Mesendoderm (in vitro differentiated cells): ENCODE measurements around the gene PI4KA.

ENCODE experiments used
- DNase-seq: peaks from one replicate; pipeline ENCODE4 v3.0.0; 2013
- H2AK5ac ChIP-seq: 2 replicates; pipeline ENCODE4 v1.6.1; 2013; ENCODE audit warnings: low read length, inconsistent platforms
- H2BK120ac ChIP-seq: 2 replicates; pipeline ENCODE4 v1.6.1; 2013; ENCODE audit warnings: low read depth, mild to moderate bottlenecking, low read length, moderate library complexity, mixed read lengths
- H2BK15ac ChIP-seq: replicated peaks from 2 replicates; pipeline ENCODE4 v1.6.1; 2013; ENCODE audit warnings: low read depth, mild to moderate bottlenecking, moderate library complexity
- H2BK5ac ChIP-seq: 2 replicates; pipeline ENCODE4 v1.6.1; 2013; ENCODE audit warnings: low read length, inconsistent platforms
- H3K18ac ChIP-seq: 2 replicates; pipeline ENCODE4 v1.6.1; 2013; ENCODE audit warnings: mild to moderate bottlenecking, low read length, mixed read lengths
- H3K23ac ChIP-seq: one replicate; pipeline ENCODE4 v1.6.1; 2013; ENCODE audit warnings: low read length
- H3K27ac ChIP-seq: 2 replicates; pipeline ENCODE4 v1.5.1; 2013; ENCODE audit warnings: low read depth, mild to moderate bottlenecking, inconsistent platforms, low read length, moderate library complexity
- H3K27me3 ChIP-seq: 2 replicates; pipeline ENCODE4 v1.6.1; 2013; ENCODE audit warnings: low read length, control low read depth, mild to moderate bottlenecking, inconsistent platforms; ENCODE audit not compliant: insufficient read depth, poor library complexity
- H3K36me3 ChIP-seq: 2 replicates; pipeline ENCODE4 v1.6.1; 2013; ENCODE audit warnings: low read length, inconsistent platforms; ENCODE audit not compliant: control insufficient read depth, insufficient read depth
- H3K4ac ChIP-seq: one replicate; pipeline ENCODE4 v1.6.1; 2013; ENCODE audit warnings: low read depth, mild to moderate bottlenecking, low read length, moderate library complexity
- H3K4me1 ChIP-seq: 2 replicates; pipeline ENCODE4 v1.6.1; 2013; ENCODE audit warnings: low read depth, low read length, inconsistent platforms; ENCODE audit not compliant: control insufficient read depth
- H3K4me2 ChIP-seq: 2 replicates; pipeline ENCODE4 v1.6.1; 2013; ENCODE audit warnings: low read length
- H3K4me3 ChIP-seq: 2 replicates; pipeline ENCODE4 v1.5.1; 2013; ENCODE audit warnings: mild to moderate bottlenecking, low read length
- H3K56ac ChIP-seq: one replicate; pipeline ENCODE4 v1.6.1; 2013; ENCODE audit warnings: low read length
- H3K79me1 ChIP-seq: 2 replicates; pipeline ENCODE4 v1.6.1; 2013; ENCODE audit warnings: low read length, inconsistent platforms
- H3K79me2 ChIP-seq: 2 replicates; pipeline ENCODE4 v1.6.1; 2013; ENCODE audit warnings: mild to moderate bottlenecking, low read length; ENCODE audit not compliant: control insufficient read depth, insufficient read depth
- H3K9ac ChIP-seq: 2 replicates; pipeline ENCODE4 v1.6.1; 2013; ENCODE audit warnings: low read length, inconsistent platforms
- H4K5ac ChIP-seq: one replicate; pipeline ENCODE4 v1.6.1; 2013; ENCODE audit warnings: low read length
- H4K8ac ChIP-seq: one replicate; pipeline ENCODE4 v1.6.1; 2013; ENCODE audit warnings: low read depth, mild to moderate bottlenecking, control low read depth, low read length, moderate library complexity
- WGBS: extraction: QIAGEN DNeasy Blood & Tissue Kit; methylation state at CpG from one replicate; pipeline ENCODE4 v1.1.7; 2013; ENCODE audit warnings: low lambda C conversion rate, missing lambda C conversion rate; ENCODE audit not compliant: insufficient coverage; ENCODE audit errors: extremely low coverage; 5-methylcytosine and 5-hydroxymethylcytosine counted together

PI4KA gene

DNA sequence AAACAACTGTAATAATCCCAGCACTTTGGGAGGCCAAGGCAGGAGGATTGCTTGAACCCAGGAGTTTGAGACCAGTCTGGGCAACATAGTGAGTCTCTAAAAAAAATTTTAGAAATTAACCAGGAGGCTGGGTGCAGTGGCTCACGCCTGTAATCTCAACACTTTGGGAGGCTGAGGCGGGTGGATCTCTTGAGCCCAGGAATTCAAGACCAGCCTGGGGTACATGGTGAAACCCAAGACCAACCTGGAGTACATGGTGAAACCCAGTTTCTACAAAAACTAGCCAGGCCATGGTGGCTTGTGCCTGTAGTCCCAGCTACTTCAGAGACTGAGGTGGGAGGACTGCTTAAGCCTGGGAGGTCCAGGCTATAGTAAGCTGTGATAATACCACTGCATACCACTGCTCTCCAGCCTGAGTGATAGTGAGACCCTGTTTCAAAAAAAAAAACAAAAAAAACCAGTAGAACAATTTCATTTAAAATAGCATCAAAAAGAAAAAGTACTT is 11.2 kb downstream of the PI4KA start:
- Histone ChIP-seq H3K27me3 (no peaks in the 10 kb centered on the region), H3K27ac (no peak overlapping the region), H2BK120ac (no peak overlapping the region), H3K4me1 (no peaks in the 10 kb centered on the region), H3K4me3 (no peak overlapping the region), H3K79me1 (peaks cover 6% of the 10 kb centered on the region), H3K36me3 (no peaks in the 10 kb centered on the region), H2BK5ac (no peak overlapping the region), H2AK5ac (no peak overlapping the region), H3K79me2 (no peaks in the 10 kb centered on the region), H3K23ac (no peak overlapping the region), H3K56ac (no peak overlapping the region), H3K4ac (no peak overlapping the region), H4K8ac (no peak overlapping the region), H3K9ac (no peak overlapping the region), H3K18ac (no peak overlapping the region), H2BK15ac (no peak overlapping the region), H4K5ac (no peak overlapping the region), H3K4me2 (no peak overlapping the region)
- WGBS, result no CpG with 5 or more reads among the region's 2 CpGs
- no peak for DNase-seq

GRCh38 chr22:20844055-20845037 is 14.3 kb downstream of the PI4KA start:
- Histone ChIP-seq H3K23ac (no peak overlapping the region), H3K79me1 (peaks cover 6% of the 10 kb centered on the region), H4K5ac (no peak overlapping the region), H2AK5ac (no peak overlapping the region), H3K36me3 (no peaks in the 10 kb centered on the region), H3K56ac (no peak overlapping the region), H3K4me2 (no peak overlapping the region), H3K4me1 (peaks cover 2% of the 10 kb centered on the region), H4K8ac (no peak overlapping the region), H3K18ac (no peak overlapping the region), H3K9ac (no peak overlapping the region), H3K79me2 (peaks cover 2% of the 10 kb centered on the region), H3K27ac (no peak overlapping the region), H3K4ac (no peak overlapping the region), H2BK15ac (no peak overlapping the region), H3K4me3 (no peak overlapping the region), H2BK5ac (no peak overlapping the region), H2BK120ac (no peak overlapping the region), H3K27me3 (no peaks in the 10 kb centered on the region)
- DNase-seq, result no peak
- no CpG with 5 or more reads among the region's 5 CpGs for WGBS

- H3K79me1 ChIP-seq, result peaks cover 6% of the 10 kb centered on the region
- no peak overlapping the region for H3K23ac ChIP-seq
- no peak overlapping the region for H3K4me3 ChIP-seq
- peaks cover 2% of the 10 kb centered on the region for H3K4me1 ChIP-seq
- no peak overlapping the region for H3K18ac ChIP-seq
- H3K79me2 ChIP-seq, result peaks cover 2% of the 10 kb centered on the region
- H3K56ac ChIP-seq, result no peak overlapping the region
- no peak overlapping the region for H3K27ac ChIP-seq
- H4K5ac ChIP-seq, result no peak overlapping the region
- H2BK5ac ChIP-seq, result no peak overlapping the region
- H2BK15ac ChIP-seq, result no peak overlapping the region
- WGBS, result no CpG with 5 or more reads among the region's 2 CpGs
- no peak overlapping the region for H2BK120ac ChIP-seq
- H3K9ac ChIP-seq, result no peak overlapping the region
- H3K4me2 ChIP-seq, result no peak overlapping the region
- no peak overlapping the region for H4K8ac ChIP-seq
- H3K36me3 ChIP-seq, result no peaks in the 10 kb centered on the region
- no peaks in the 10 kb centered on the region for H3K27me3 ChIP-seq
- DNase-seq, result no peak
- no peak overlapping the region for H3K4ac ChIP-seq
- no peak overlapping the region for H2AK5ac ChIP-seq
Measured at GRCh38 chr22:20843501-20843900, 15.1 kb downstream of the PI4KA start.

DNA sequence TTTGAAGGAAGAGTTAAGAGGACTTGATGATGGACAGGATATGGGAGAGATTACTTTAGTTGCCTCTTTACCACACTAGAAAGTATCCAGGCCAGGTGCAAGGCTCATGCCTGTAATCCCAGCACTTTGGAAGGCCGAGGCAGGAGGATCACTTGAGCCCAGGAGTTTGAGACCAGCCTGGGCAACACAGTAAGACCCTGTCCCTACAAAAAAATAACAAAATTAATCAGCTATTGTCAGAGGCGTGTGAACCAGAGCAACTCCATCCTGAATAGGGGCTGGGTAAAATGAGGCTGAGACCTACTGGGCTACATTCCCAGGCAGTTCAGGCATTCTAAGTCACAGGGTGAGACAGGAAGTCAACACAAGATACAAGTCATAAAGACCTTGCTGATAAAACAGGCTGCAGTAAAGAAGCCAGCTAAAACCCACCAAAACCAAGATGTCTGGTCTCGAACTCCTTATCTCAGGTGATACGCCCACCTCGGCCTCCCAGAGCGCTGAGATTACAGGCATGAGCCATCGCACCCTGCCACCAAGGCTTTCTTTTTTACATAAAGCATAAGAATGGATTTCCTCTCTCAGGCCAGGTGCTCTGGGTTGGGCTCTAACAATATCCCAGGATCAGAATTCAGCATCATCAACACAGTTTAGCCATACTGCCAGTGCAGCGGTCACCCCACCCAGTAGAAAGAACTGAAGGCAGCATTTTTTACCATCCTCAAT is 17.8 kb downstream of the PI4KA start:
- WGBS, result no CpG with 5 or more reads among the region's 8 CpGs
- no peak overlapping the region for H4K5ac ChIP-seq
- peaks cover 2% of the 10 kb centered on the region for H3K4me1 ChIP-seq
- DNase-seq, result peak; percentile 56
- no peak overlapping the region for H2BK5ac ChIP-seq
- H3K56ac ChIP-seq, result no peak overlapping the region
- H3K79me2 ChIP-seq, result peaks cover 2% of the 10 kb centered on the region
- H3K36me3 ChIP-seq, result no peaks in the 10 kb centered on the region
- no peak overlapping the region for H3K4ac ChIP-seq
- no peak overlapping the region for H2BK15ac ChIP-seq
- no peak overlapping the region for H3K4me2 ChIP-seq
- peaks cover 5% of the 10 kb centered on the region for H3K79me1 ChIP-seq
- H3K27ac ChIP-seq, result no peak overlapping the region
- no peak overlapping the region for H3K18ac ChIP-seq
- H3K4me3 ChIP-seq, result no peak overlapping the region
- no peak overlapping the region for H4K8ac ChIP-seq
- no peak overlapping the region for H3K9ac ChIP-seq
- no peak overlapping the region for H2BK120ac ChIP-seq
- no peaks in the 10 kb centered on the region for H3K27me3 ChIP-seq
- H3K23ac ChIP-seq, result no peak overlapping the region
- no peak overlapping the region for H2AK5ac ChIP-seq

DNA sequence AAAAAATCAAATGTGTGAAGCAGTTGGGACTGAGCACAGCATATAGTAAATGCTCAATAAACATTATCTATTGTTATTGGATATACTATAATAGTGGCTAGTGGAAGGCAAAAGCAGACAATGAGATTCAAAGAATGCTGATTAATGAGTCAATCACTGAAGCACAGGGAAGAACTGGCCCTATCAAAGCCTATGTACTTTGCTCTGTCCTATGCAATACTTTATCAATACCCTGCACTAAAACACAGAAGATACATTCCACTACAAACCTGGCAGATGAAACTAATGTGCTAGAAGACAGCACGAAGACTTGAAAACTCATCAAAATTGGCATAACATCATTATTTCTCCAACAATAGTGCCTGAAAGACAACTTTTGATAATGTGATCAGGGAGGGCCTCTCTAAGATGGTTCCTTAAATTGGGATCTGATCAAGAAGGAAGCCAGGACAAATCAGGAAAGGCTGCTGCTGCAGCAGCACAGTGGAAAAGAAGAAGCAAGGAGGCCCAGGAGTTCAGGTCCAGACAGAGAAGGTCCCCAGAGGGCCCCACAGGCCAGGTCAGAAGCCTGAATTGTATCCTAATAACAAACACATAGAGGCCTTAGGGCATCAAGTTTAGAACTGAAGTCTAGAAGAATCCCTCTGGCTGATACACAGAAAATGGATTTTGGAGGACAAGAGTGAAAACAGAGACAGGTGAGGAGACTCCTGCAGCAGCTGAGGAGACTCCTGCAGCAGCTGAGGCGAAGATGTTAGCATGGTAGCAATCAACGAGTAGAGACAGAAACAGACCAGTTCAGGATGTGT is 18.6 kb downstream of the PI4KA start:
- Histone ChIP-seq H3K18ac (no peak overlapping the region), H3K4me3 (no peak overlapping the region), H2BK120ac (no peak overlapping the region), H3K27ac (no peak overlapping the region), H2BK5ac (no peak overlapping the region), H3K27me3 (no peaks in the 10 kb centered on the region), H3K4ac (no peak overlapping the region), H3K4me1 (peaks cover 2% of the 10 kb centered on the region), H3K9ac (no peak overlapping the region), H2BK15ac (no peak overlapping the region), H3K56ac (no peak overlapping the region), H3K4me2 (no peak overlapping the region), H3K79me1 (peaks cover 3% of the 10 kb centered on the region), H3K36me3 (no peaks in the 10 kb centered on the region), H4K5ac (no peak overlapping the region), H3K79me2 (peaks cover 2% of the 10 kb centered on the region), H4K8ac (no peak overlapping the region), H3K23ac (no peak overlapping the region), H2AK5ac (no peak overlapping the region)
- DNase-seq, result no peak
- no CpG with 5 or more reads among the region's 3 CpGs for WGBS
